ENCODE data around the gene CAMK2B.

The CAMK2B gene

DNA sequence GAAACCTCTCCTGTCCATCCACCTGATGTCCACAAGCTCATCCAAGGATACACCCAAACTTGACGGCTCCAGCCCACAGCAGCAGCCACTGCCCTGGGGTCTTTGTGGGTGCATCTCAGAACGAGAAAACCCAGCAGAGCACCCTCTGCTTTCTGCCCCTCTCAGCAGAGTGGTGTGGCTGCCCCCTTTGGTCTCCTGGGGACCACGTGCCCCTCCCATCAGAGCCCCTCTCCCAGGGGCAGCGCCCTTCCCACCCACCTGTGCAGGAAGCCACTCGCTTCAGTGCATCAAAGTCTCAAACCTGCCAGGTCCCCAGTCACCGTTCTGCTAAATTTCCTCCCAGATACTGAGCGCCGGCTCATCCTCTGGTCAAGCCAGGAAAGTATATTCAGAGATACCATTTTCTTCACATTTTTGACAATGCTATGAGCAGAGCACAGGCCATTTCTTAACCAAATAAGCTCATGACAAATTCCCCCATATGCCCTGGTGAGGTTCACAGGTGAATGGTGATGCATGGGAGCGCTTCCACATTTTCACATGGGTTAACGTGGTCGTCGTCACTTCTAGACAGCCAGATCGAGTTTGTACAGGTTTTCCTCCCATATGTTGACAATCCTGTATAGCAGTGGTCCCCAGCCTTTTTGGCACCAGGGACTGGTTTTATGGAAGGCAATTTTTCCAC is 32.4 kb downstream of the CAMK2B start:
- TF ChIP-seq, protein P1, sequence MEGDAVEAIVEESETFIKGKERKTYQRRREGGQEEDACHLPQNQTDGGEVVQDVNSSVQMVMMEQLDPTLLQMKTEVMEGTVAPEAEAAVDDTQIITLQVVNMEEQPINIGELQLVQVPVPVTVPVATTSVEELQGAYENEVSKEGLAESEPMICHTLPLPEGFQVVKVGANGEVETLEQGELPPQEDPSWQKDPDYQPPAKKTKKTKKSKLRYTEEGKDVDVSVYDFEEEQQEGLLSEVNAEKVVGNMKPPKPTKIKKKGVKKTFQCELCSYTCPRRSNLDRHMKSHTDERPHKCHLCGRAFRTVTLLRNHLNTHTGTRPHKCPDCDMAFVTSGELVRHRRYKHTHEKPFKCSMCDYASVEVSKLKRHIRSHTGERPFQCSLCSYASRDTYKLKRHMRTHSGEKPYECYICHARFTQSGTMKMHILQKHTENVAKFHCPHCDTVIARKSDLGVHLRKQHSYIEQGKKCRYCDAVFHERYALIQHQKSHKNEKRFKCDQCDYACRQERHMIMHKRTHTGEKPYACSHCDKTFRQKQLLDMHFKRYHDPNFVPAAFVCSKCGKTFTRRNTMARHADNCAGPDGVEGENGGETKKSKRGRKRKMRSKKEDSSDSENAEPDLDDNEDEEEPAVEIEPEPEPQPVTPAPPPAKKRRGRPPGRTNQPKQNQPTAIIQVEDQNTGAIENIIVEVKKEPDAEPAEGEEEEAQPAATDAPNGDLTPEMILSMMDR (IDR thresholded peaks at IDR 0.05; ENCODE audit: low read depth, low read length, missing control alignments), result no peak
- Histone ChIP-seq H3K36me3 (replicated peaks) (no peaks in the 10 kb centered on the region), H3K27ac (no peak overlapping the region), H3K27me3 (replicated peaks) (peaks cover 17% of the 10 kb centered on the region), H3K4me3 (ENCODE audit: low read depth, low read length) (no peak overlapping the region)
- in situ Hi-C loops (cut with HindIII; ENCODE audit: low pct_ligation_motif_present, low sequenced_read_pairs), result no loop called here
- DNase-seq, result no peak

DNA sequence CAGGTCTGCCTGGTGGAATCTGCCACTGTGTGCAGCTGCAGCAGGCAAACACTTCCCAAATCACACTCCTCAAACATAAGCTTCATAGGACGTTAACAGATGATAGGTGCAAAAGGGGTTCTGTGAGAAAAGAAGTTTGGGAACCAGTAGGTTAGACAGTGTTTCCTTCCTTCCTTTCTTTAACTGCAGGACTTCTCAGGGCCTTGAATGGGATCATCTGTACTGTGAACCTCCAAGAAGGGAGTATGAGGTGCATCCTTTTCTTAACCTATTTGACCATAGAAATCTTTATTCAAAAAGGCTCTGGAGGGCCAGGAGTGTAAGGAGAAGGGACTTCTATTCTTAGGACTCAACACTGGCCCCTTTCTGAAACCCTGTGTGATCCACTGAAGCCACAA is 33.0 kb downstream of the CAMK2B start:
- TF ChIP-seq, protein P1 (IDR thresholded peaks at IDR 0.05; ENCODE audit: low read depth, low read length, missing control alignments), result no peak
- no peaks in the 10 kb centered on the region for H3K36me3 ChIP-seq (replicated peaks)
- no peak for DNase-seq
- H3K4me3 ChIP-seq (ENCODE audit: low read depth, low read length), result no peak overlapping the region
- in situ Hi-C loops (cut with HindIII; ENCODE audit: low pct_ligation_motif_present, low sequenced_read_pairs), result no loop called here
- no peak overlapping the region for H3K27ac ChIP-seq
- peaks cover 17% of the 10 kb centered on the region for H3K27me3 ChIP-seq (replicated peaks)

DNA sequence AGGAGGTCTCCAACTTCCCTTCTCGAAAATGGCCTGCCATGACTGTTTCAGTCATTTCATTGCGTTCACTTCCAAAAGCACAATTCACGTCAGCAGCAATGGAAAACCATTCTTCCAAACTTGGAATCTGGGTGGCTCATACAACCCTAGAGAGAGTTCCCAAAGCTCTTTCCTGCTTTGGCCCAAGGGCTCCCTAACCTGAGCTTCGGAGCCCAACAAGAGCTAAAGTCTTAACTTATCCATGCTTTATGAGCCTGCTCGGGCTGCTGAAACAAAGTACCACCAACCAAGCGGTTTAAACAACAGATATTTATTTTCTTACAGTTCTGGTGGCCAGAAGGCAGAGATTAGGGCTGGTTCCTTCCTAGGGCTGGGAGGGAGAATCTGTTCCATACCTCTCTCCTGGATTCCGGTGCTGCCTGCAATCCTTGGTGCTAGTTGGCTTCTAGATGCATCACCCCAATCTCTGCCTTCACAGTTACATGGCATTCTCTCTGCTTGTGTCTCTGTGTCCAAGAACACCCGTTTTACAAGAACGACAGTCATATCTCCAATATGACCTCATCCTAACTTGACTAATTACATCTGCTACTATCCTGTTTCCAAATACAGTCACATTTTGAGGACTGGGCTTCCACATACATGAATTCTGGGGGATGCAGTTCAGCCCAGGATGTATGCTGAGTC is 33.5 kb downstream of the CAMK2B start:
- TF ChIP-seq, protein P1 (IDR thresholded peaks at IDR 0.05; ENCODE audit: low read depth, low read length, missing control alignments), result no peak
- in situ Hi-C loops (cut with HindIII; ENCODE audit: low pct_ligation_motif_present, low sequenced_read_pairs), result no loop called here
- no peak for DNase-seq
- H3K27me3 ChIP-seq (replicated peaks), result peaks cover 15% of the 10 kb centered on the region
- no peaks in the 10 kb centered on the region for H3K36me3 ChIP-seq (replicated peaks)
- no peak overlapping the region for H3K4me3 ChIP-seq (ENCODE audit: low read depth, low read length)
- H3K27ac ChIP-seq, result peak overlapping the region; percentile 7

DNA sequence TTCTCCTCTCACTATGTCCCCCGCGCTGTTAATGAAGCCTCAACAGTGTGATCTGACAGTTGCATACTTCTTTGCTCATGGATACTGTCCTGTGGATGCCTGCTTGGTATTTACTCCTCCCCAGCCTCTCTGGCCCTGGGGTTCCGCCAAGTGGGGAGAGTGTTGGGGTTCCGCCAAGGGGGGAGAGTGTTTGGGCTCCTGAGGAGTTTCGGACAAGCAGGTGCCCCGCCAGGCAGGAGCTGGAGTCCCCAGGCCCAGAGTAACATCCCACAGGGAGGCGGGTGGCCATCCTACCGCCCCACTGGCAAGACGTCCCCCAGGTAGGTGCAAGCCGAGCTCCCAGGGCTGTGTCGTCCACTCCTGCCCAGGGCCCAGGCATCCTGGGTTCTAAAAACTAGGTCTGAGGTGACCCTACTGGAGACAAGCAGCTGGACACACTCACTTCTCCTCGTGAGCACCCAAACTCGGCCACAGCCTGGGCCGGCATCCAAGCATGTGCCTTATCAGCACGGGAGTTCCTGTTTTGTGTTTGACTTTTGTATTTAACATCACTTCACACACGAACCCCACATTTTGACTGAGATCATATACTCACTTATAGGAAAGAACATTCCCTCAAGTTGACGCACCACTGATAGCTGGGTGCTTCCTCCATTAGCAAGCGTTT is 34.2 kb downstream of the CAMK2B start:
- H3K27me3 ChIP-seq (replicated peaks), result peaks cover 15% of the 10 kb centered on the region
- H3K36me3 ChIP-seq (replicated peaks), result no peaks in the 10 kb centered on the region
- peak; percentile 77 for DNase-seq
- in situ Hi-C loops (cut with HindIII; ENCODE audit: low pct_ligation_motif_present, low sequenced_read_pairs), result no loop called here
- H3K4me3 ChIP-seq (ENCODE audit: low read depth, low read length), result no peak overlapping the region
- H3K27ac ChIP-seq, result peak overlapping the region; percentile 16
- TF ChIP-seq, protein P1 (IDR thresholded peaks at IDR 0.05; ENCODE audit: low read depth, low read length, missing control alignments), result no peak

- TF ChIP-seq, protein P1 (IDR thresholded peaks at IDR 0.05; ENCODE audit: low read depth, low read length, missing control alignments), result no peak
- no peak for DNase-seq
- in situ Hi-C loops (cut with HindIII; ENCODE audit: low pct_ligation_motif_present, low sequenced_read_pairs), result no loop called here
- peaks cover 15% of the 10 kb centered on the region for H3K27me3 ChIP-seq (replicated peaks)
- H3K27ac ChIP-seq, result no peak overlapping the region
- H3K36me3 ChIP-seq (replicated peaks), result no peaks in the 10 kb centered on the region
- H3K4me3 ChIP-seq (ENCODE audit: low read depth, low read length), result no peak overlapping the region
Measured at GRCh38 chr7:44290252-44290620, 35.2 kb downstream of the CAMK2B start.

All from brain microvascular endothelial cell (primary cell).